DMS114 treated with DMSO at 0.1 percent for 48 hours (cell line): Measurements from ENCODE around the gene SLBP.

Experiments
- DNase-seq: peaks from one replicate; lab custom pipeline; 2025; ENCODE audit not compliant: unreplicated experiment; lab: John Stamatoyannopoulos, UW

Gene SLBP

DNA sequence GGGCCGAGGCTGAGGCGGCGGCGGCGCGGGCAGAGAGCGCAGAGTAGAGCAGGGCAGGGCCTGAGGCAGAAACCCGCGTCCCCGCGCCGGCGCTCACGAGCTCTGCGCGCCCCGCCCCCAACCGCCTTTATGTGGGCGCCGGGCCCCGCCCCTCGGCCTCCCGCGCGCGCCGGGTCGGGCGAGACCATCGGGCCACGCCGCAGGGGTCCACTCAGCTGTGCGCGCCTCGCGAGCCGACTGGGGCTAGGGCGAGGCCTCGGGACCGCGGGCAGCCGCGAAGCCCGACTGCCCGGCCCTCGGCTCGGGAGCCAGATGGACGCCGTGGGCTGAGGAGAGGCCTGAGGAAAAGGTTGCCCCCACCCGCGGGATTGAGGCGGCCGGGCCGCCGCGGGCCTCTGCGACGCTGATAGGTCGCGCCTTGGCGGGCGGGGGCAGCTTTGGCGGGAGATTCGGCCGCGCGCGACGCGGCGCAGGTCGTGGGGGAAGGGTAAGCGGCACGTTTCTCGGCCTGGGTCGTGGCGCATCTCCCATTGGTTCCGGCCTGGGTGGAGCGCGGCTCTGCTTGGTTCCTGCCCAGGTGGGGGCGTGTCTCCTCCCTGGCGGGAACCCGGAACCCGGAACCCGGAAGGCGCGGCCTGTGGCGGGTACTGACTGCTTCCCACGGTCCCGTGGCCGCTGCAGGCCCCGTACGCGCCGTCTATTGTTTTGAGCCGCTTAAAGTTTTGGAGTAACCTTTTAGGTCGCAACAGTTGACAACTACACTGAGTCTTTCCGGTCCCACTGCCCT is at the start of gene SLBP:
Gene SLBP (minus strand): TSS at position 104 of the 787 bp plus-strand sequence. CDS start 131 bp downstream, outside the sequence.
- DNase-seq, result peak; percentile 88

DNA sequence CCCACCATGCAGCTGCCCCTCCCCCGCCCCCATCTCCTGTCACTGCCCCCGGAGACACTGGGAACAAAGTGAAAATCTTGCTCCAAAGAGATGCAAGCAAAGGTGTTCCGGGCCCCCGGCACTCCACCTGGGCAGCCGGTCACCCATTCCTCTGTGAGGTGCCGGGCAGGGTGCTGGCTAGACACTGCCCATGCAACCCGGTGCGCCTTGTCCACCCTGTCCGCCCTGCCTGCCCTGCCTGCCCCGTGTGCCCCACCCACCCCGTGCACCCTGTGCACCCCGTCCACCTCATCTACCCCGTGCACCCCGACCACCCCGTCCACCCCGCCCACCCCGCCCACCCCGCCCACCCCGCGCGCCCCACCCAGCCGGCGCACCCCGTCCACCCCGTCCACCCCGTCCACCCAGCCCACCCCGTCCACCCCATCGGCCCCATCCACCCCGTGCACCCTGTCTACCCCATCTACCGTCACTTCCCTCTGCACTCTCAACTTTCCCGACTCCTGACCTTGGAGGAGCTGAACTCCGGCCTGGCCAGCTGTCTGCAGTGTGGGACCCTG is 49.1 kb upstream of the SLBP start:
- no peak for DNase-seq

DNA sequence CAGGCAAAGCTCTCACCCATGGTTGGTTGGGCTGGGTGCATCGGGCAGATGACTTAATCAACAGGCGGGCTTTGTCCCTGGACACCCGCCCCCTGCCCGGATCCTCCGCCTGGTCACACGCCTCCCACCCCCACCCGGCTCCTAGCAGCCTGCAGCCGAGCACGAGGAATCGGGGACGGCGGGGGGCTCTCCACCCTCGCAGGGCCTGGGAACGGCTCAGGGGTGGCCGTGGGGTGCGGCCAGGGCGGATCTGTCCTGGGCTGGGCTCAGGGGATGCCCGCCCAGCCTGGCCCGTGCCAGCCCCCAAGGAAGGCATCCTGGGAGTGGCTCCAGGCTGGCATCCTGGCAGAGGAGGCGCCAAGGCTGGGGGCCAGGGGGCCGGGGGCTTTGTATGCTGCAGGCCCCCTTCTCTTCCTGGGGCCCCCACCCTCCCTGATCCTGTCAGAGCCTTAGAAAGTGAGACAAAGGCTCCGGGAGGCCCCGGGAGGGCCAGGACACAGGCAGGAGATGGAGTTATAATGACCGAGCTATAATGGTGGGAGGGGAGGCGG is 48.5 kb upstream of the SLBP start:
- no peak for DNase-seq

DNA sequence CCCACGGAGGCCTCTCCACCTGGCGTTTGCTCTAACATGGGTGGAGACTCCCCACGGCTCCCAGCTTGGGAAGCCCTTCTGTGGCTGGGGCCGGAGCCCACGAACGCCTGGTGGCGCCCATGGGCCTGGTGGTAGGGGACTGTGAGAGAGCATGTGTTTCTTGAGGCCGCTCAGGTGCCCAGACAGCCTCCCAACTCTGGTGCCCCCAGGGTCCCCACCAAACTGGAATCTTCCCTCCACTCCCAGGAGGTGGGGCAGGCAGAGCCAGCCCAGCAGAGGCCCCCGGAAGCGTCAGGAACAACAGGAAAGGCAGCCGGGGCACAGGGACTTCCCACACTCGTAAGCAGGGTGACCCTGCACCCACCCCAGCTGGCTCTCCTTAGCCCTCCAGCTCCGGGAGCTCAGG is 47.7 kb upstream of the SLBP start:
- DNase-seq, result no peak

DNA sequence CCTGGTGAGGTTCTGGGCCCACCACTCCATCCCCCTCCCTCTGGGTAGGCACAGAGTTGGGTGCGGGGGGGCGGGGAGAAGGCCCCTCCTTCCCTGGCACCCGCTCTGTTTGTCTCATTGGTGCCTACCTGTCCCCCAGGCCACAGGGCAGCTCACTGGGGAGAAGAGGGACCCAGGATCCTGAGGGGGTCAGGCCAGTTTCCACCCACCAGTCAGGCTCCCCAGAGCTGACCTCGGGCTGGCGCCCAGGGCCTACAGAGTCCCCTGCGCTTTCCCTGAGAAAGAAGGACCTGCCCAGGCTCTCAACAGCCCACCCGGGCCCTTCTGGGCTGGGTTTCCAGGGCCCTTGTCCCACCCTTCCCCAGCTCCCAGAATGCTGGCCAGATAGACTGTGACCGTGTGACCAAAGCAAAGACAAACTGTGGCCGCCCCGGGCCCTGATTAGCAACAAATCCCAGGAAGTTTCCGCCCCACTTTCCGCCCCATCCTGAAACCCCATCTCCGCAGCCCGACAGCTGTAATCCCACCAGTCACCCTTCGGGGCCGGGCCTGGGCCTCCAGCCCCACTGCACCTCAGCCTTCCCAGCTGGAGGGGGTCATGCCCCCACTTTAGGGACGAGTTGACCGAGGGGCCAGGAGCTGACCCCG is 47.2 kb upstream of the SLBP start:
- DNase-seq, result no peak

DNA sequence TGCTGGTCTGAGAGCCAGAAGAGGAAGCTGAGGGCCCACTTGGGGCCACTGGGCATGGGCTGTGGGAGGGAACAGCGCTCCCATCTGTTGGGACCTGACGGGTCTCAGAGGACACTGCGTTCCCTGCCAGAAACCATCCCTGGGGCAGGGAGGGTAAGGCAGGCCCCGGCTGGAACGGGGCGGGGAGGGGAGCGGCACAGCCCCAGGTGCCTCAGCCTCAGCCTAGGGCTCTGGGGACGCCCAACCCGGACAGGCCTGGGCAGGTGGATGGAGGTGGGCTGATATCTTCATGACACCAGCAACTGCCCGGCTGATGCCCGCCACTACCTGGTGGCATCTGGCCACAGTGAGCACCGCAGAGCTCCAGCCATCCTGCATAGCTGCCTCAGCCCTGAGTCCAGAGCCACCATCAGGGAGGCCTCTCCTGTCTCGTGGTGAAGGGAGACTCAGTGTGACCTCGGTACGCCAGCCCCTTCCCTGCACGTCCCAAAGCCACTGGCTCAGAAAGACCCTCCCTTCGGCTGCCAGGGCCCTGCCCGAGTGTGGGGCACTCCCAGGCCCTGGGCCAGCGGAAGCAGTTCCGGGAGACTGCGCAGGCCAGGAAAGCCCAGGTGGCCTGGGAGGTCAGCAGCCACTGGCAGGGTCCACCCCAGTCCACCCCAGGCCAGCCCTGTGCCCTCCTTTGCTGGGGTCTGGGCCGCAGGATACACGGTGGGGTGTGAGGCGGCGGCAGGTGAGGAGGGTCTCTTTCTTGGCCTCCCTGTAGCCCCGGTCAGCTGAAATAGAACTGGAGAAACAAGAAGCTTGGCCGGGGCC is 46.4 kb upstream of the SLBP start:
- no peak for DNase-seq

DNA sequence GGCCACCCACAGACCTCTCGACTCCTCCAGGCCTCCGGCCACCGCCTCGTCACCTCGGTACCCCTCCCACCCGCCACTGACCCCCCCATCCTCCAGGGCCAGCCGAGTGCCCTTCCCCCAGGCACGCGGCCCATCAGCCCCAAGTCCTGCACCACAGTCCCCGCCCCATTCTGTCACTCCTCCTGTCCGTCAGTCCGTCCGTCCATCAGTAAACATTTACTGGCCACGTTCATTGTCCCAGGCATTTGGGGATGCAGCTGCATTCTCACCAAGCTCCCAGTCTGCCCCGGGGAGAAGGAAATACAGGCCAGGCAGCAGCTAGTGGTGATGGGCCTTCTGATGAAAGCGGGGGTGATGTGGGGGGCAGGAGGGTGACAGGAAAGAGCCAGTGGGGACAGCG is 45.7 kb upstream of the SLBP start:
- no peak for DNase-seq

DNA sequence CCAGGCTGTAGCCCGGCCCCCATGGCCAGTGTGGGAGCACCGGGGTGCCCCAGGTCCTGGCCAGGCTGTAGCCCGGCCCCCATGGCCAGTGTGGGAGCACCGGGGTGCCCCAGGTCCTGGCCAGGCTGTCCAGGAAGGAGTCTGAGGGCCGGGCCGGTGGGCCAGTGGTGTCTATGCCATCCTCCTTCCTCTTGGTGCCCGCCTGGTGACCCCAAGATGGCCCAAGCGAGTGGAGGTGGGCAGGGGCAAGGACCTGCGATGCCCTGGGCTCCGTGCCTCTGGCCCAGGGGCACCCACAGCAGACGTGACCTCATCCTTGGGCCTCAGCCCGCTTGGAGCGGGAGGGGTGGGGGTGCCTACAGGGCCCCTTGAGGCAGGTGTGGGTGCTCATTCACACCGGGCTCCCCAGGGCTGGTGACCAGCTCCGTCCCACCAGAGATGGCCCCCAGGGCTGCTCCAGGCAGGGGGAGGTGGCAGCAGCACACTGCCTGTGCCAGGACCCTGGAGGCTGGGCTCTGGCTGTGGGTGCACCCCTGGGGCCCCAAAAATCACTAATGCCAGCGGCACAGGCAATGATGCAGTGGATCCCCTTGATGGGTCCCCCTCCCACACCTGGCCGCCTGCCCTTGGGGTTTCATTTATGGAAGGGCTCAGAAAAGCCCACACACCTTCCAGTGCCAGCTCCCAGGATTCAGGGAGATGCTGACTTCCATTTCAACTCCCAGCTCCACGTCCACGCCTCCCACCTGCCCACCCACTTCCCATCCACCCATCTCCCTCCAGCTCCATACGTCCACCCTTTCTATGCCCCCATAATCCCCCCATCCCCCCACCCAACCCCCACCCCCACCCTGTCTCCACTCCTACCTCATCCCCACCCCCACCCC is 45.0 kb upstream of the SLBP start:
- no peak for DNase-seq

DNA sequence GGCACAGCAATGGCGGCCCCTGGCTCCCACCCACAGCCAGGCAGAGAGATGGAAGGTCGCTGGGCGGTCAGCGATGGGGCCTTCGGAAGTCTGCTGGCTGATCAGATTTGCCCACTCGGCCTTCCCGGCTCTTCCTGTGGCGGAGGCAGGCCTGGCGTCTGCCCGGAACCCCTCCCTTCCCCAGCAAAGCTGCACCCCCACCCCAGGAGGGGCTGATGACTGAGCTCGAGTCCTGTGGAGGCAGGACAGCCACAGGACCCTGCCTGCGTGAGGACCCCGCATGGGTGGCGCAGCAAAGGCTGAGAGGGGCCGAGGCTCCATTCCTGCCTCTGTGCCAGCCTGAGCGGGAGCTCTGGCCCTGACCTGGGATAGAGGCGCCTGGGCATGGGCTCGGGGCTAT is 44.0 kb upstream of the SLBP start:
- DNase-seq, result no peak

DNA sequence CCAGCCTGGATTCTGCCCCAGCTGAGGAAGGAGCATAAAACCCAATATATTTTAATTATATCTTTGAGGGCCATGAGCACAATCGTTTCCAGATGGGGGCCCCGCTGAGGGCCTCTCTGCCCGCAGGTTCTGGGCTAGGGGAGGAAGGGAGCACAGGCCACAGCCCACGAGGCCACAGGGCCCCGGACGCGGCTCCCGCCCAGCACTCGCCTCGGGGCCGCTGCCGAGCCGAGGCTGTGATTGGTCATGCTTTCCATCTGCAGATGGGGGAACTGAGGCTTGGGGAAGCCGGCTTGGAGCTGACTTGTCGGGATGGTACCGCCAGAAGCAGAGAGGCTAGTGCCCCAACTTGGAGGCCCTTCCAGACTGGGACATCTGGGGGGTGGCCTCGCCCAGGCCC is 43.2 kb upstream of the SLBP start:
- DNase-seq, result no peak

DNA sequence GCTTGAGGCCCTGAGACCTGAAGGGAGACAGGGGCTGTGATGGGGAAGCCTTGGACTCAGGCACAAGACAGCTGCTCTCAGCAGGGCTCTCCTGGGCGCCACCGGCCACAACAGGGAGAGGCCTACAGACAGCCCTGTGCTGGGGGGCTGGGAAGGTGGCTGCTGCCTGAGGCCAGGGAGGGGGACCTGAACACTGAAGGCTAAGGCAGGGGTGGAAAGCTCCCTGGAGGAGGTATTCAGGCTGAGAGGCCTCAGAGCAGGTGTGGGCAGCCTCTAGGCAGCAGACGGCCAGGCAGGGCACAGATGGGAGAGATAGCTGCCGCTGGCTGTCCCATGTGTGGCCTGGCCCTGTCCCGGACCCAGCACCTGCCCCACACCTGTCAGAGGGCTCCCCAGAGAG is 42.2 kb upstream of the SLBP start:
- no peak for DNase-seq

DNA sequence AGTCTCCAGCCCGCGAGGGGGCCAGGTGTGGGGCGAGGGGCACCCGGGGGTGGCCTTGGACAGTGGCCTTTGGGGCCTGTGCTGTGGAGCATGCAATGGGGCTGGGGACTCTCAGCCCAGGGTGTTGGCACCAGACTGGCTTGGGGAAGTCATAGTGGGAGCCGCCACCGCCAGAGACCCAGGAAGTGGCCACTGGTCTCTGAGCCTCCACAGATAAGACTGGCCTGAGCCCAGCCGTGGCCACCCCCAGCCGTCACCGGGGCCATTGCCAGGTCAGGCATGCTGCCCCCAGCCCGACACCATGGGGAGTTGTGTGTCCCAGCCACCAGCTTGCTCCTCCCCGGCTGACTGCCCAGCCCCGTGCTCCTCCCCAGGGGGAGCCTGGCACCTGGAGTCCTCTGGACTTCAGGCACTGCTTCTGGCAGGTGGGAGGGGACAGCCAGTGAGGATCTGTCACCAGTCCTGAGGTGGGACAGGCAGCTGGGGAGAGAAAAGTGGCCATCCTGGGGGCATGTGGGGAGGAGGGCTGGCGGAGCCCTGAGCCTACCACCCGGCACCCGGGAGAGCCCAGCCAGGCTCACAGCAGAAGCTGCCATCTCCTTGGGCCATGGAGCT is 41.7 kb upstream of the SLBP start:
- no peak for DNase-seq

DNA sequence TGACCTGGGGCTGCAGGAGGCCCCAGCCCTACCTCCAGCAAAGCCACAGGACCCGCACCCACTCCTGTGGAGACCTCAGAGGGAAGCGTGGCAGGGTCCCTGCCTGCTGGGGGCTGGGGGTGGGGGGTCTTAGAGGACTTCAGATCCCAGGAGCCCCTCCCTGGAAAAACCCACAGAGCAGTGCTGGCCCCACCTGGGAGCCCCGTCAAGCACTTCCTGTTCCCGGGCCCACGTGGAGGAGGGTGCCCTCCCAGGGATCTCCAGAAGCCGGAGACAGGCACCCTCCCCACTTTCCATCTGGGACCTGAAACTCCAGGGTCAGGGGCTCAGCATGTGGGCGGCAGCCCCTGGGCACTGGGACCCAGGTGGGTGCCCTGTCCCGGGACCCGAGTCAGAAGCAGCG is 41.2 kb upstream of the SLBP start:
- no peak for DNase-seq

DNA sequence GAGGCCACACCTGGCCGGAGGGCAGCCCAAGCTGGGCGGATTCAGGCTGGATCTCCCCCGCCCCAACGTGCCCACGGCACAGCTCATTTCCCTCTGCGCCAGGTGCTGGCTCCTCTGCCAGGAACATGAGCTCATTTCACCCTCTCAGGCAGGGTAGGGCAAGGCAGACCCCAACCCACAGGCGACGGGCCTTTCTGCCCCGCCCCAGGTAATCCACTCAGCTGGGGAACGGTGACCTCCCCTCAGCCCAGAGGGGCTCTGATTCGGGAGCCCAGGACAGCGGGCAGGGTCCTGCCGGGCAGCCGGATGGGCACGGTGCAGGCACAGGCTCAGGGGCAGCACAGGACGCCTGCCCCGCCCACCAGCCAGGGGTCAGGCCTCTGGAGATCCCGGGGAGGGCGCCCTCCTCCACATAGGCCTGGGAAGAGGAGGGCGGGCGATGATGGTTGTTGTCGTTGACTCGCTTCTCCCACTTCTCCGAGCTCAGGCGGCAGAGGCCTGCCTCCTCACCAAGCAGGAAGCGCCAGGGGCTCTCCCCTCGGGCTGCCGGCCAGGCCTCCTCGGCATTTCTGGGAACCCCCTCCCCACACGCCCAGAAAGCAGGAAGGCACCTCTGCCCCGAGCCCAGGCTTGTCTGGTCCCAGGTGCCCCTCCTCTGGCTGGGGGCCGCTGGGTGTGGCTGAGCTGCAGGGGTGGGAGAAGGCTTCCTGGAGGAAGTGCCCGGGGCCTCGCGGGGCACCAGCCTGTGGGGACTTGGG is 40.3 kb upstream of the SLBP start:
- DNase-seq, result no peak

DNA sequence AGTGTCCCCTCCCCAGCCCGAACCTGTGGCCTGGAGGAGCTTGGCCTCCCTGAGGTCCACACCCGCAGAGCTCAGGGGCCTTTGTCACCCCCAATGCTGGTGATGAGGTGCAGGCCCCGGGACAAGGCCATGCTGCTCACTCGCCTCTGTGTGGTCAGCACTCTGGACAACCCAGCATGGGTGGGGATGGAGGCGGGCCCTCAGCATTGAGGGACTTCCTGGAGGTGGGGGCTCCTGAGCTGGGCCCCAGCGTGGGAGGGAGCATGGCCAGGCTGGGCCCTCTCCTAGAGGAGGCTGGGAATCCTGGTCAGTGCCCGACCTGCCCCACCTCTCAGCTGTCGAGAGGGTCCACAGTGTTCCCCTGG is 39.8 kb upstream of the SLBP start:
- DNase-seq, result no peak

DNA sequence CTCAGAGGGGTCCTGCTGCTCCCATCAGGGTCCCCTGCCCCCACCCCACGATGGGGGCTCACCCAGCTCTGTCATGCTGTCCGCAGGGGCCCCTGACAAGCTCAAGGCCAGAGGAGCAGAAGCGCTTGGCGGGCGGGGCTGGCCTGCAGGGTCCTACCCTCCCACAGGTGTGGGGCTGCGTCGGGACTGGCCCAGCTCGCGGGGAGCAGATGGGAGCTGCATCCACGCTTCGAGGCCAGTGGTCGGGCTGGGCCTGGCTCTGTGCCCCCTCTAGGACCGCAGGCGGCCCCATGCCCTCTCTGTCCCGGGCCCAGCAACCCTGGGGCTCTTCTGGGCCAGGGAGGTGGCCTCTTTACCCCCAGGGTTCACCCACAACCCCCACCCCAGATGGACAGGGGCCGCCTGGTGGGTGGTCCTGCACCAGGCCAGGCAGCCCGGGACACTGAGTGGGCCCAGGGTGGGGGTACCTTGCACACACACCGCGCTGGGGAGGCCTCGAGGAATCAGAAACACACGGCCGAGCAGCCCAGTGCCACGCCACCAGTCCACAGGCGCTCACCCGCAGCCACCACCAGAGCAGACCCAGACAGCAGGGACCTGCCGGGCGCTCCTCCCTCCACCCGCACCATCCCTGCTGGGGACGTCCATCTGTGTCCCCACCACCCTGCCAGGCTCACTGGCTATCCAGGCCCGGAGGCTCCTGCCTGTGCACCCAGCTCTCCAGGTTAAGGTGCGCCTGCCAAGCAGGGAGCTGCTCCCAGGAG is 39.2 kb upstream of the SLBP start:
- no peak for DNase-seq

DNA sequence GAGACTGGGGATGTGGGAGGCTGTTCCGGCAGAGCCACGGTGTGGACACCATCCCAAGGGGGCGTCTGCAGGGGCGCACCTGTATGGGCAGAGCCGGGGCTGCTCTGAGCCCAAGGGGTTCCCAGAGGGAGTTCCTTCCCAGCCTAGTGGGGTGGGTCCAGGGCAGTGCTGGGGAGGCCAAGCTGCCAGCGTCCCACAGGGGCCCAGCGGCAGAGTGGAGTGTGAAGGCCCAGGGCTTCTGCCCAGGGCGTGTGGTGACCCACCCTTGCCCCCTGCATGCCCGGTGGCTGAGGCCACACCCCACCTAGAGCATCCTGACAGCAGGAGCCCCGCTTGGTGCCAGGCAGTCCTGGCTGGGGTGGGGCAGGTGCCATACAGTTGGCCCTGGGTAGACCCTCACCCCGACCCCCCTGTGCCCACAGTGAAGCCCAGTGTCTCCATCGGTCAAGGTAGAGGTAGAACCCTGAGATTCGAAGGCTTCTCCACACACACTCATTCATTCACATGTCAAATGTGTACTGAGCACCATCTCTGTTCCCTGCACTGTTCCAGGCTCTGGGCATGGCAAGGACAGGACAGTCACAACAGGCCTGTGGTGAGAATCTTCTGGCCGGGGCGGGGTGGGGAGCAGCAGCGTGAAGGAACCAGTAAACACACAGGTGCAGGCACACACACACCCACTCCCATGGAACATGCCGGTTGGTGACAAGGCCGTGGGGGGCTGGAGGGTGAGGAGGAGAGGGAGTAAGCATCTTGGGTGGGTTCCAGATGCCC is 38.4 kb upstream of the SLBP start:
- DNase-seq, result no peak

DNA sequence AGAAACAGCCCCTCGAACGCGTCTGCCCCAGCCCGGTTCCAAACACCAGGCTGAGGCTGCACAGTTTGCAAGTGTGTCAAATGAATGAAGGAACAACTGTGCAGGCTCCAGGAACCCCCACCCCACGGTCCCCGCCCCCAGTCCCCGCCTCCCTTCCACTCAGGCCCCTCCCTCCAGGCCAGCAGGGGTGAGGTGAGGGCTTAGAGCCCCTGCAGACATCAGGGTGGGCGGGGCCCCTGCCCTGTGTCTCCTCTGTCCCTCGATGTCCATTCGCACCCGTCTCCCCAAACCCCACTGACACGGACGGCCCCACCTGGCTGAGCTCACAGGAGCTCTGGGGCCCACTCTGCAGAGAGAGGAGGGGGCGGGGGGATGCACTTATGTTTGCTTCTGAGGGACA is 37.7 kb upstream of the SLBP start:
- DNase-seq, result no peak
